ENCODE results near the gene TCF7.
"Not testable (repeated sequence)": the region's sequence is repeated elsewhere in the genome, so short reads cannot be mapped to it uniquely, and the experiment has no call there.

Gene TCF7

GRCh38 chr5:134145779-134146581, 31.5 kb downstream of the TCF7 start:
- DNase-seq = peak; percentile 71 to 81

DNA sequence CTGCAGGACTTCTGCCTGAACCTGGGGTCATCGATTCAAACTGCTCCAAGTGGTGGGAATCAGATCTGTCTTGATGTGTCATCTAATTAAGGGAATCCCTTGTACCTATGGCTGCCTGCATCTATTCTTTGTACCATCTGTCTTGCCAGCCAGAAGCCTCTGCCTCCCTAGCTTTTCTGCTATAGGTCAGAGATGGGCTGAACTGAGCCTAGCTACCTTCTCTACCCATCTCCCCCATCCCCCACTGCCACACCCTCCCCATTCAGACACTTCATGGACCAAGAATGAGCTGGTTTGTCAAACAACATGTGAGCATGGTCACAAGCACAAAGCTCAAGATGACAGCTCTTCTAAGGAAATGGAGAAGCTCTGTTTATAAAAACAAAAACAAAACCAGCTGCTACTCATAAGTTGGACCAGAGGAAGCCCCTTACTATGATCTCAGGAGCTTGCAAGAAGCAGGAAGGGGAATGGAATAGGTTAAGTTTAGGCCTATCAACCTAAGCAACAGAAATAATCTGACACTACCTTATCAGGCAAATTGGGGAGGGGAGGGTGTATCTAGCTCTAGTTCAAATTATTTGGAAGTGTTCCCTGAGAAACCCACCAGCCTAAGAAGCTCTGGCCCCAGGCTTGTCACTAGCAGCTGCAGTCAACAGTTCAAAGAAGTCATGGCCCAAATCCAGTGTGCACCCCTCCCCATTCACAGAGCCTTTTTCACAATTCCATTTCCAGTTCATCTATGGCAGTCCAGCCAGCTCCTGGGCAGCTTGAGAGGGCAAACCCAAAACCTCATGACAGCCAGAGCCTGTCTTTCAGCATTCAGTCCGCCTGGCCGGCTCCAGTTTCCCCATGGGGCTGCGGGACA, 32.4 kb downstream of the TCF7 start:
- DNase-seq = no peak

DNA sequence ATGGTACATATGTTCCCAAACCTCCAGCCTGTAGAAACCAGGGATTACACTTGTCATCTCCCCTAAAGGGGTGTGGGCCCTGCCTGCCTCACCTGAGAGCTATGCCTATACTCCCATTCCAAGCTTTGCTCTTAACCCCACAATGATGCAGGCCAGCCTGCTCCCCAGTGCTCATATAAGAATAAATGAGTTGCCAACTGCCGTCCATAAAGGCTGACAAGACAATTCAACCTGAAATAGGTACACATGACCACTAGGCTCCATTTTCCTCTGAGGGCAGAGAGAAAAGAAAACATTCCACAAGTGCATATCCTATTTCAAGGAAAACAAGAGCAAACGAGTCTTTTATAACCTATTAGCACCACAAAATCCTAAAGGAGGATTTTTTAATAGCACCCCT, 33.8 kb downstream of the TCF7 start:
- DNase-seq = no peak

- DNase-seq = no peak
These were observed 34.6 kb downstream of the TCF7 start for GRCh38 chr5:134148986-134149539.

- no peak for DNase-seq
These were observed 35.3 kb downstream of the TCF7 start for GRCh38 chr5:134149571-134150303.

GRCh38 chr5:134151723-134152122, 37.2 kb downstream of the TCF7 start:
- DNase-seq = no peak

DNA sequence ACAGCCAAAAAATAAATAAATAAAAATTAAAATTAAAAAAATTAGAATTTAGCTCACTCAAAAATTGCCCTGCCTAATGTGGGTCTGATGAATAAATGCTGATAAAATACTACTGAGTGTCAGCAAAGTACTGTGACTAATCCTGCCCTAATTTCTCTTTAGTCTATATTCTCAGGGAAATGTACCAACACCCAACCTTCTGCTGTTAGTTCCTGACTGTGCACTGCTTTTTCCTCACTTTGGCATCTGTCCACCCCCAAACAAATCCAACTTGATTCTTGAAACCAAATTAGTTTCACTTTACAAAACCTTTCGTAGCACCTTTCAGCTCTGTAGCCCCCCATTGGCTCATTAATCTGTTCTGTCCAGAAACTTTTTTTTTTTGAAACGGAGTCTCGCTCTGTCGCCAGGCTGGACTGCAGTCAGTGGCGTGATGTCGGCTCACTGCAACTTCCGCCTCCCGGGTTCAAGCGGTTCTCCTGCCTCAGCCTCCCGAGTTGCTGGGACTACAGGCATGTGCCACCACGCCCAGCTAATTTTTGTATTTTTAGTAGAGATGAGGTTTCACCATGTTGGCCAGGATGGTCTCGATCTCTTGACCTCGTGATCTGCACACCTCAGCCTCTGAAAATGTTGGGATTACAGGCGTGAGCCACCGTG, 37.8 kb downstream of the TCF7 start:
- DNase-seq = not testable (repeated sequence)

DNA sequence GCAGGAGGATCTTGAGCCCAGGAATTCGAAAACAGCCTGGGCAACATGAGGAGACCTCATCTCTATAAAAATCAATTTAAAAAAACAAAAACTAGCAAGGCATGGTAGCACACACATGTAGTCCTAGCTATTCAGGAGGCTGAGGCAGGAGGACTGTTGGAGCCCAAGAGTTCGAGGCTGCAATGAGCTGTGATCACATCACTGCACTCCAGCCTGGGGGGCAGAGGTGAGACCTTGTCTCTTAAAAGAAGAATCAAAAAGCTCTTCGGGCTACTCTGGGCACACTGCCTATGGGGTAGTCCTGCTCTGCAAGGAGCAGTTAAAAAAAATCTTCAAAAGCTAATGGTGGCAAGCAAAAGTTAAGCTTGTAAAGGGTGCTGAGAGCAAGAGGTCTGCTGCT, 38.8 kb downstream of the TCF7 start:
- DNase-seq = no peak

GRCh38 chr5:134153657-134154056, 39.2 kb downstream of the TCF7 start:
- DNase-seq = no peak

DNA sequence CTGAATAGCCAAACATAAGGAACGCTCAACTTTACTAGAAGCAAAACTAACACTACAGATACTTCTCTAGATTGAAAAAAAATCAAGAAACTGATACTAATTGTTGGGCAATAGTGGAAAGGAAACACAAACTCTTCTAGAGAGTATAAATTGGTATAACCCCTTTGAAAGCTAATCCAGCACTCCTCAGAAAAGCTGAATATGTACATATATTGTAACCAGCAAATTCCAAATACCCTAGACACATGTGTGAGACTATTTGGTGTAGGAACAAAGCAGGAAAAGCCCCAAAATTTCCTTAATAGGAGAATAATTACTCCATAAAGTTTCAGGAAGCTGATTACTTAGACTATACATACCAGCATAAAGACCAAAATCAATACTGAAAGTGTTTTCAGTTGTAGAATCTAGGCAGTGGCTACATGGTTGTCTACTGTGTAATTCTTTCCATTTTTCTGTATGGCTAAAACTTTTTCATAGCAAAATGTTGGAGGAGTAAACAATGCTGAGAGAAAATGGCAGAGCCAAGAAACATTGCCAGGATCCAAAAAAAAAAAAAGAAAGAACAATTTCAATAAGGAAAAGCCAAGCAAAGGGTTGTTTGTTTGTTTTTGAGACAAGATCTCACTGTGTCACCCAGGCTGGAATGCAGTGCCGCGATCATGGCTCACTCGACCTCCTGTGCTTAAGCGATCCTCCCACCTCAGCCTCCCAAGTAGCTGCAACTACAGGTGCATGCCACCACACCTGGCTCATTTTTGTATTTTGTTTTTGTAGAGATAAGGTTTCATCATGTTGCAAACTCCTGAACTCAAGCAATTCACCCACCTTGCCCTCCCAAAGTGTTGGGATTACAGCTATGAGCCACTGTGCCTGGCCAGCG, 47.3 kb downstream of the TCF7 start:
- DNase-seq = no peak

- no peak for DNase-seq
These were observed 48.1 kb downstream of the TCF7 start for GRCh38 chr5:134162592-134162991.

DNA sequence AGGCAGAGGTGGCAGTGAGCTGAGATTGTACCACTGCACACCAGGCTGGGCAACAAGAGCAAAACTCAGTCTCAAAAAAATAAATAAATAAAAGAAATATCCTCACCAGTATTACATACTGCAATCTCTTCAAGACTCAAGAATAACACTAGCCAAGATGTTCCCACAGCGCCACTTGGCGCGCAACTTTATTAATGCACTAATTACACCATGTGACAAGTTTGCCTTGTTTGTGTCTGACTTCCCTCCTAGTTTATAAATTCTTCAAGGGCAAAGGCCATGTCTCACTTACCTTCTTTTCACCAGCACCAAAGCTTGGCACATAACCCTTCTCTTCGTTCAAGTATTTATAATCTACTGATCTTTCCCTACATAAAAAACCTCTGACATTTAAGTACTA, 57.5 kb downstream of the TCF7 start:
- DNase-seq = no peak

- DNase-seq = no peak
These were observed 60.7 kb downstream of the TCF7 start for GRCh38 chr5:134174841-134175839.

DNA sequence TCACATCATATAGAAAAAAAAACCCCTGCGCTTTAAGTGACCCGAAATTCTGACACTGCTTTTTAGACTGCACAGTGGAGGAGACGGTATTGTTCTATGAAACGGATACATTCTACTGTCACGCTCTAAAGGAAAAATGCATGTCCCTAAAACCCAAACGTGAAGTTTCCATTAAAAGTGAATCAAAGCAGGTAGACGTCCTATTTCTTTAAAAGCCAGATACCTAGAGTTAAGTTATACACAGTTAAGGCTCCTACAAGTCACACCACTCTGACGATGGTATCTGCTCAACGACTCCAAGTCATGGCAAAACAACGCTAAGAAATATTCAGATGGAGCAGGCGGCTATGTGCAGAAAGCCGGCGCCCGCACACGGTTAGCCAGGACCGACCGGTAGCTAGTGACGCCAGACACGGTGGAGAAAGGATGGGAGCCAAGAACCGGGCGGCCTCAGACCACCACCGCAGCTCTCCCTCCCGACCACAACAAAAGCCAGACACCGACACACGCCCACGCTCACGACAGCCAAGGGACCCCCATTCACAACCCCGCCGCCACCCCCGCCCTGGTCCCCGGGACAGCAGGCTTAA, 61.5 kb downstream of the TCF7 start:
- DNase-seq = no peak

GRCh38 chr5:134176511-134177368, 62.3 kb downstream of the TCF7 start, which contains the start of gene SKP1:
SKP1 (minus strand) TSS chr5:134176950; CDS start chr5:134174022, 2,928 bp downstream.
- DNase-seq = peak; percentile 78 to 83

DNA sequence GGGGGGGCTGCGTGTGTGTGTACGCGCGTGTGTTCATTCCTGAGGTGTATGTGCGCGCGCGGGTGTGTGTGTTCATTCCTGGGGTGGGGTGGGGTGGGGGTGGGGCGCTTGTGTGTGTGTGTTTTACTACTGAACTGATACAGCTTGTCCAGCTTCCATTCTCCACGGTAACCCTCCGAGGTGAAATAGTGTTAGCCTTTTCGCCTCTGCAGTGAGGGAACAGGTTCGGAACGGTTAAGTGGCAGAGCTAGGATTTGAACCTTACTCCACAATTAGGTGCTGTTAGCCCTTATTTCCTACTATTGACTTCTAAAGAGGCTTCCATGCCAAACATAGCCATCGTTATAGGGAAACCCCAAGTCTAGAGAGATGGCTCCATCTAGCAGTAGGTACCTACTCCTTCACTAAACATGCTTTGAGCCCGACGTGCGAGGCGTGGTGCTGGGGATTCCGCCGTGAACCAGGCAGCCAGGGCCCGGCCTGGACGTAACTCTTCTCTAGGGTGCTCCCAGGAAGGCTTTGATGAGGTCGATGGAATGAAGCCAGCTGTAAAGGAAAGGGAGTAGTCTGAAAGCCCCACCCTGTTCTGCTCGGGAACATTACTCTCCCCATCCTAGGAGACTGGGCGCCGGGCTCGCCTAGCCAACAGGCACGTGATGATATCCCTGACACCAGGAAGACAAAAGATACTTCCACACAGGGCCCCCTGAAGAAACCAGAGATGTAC, 63.1 kb downstream of the TCF7 start:
- no peak for DNase-seq

DNA sequence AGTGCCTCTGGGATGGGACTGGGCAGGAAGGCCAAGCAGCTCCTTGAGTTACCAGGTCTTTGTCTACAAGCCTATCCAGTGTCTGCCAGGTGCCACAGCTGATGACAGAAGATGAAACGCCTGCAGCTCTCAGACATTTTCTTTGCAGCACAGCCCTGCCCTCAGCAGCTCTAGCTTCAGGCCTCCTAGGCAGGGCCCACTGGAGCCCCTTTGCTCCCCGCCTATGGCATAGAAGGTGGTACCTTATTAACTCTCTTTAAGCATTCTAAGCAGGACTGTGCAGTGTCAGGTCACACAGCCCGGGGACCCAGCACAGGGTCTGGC, 63.6 kb downstream of the TCF7 start:
- no peak for DNase-seq

- no peak for DNase-seq
These were observed 69.0 kb downstream of the TCF7 start for GRCh38 chr5:134183481-134183880.

Data from stimulated activated CD4-positive, alpha-beta T cell treated with anti-CD3 and anti-CD28 coated beads, Interleukin-4, amount 100 ng/mL, for 4 hours (primary cell).